Measurements from ENCODE around the gene RNF26. TPM values are rescaled to one million over a fixed set of nuclear protein-coding genes. Genes with fewer than 3 reads are reported as not detected.

Gene RNF26
- total RNA-seq, 1 experiment from 2014 or later = 6.1 TPM

GRCh38 chr11:119368121-119369034, 34.1 kb downstream of the RNF26 start:
- no peak for DNase-seq (ENCODE audit: extremely low read depth, low read depth)

- no peak for DNase-seq (ENCODE audit: extremely low read depth, low read depth)
These were observed 35.0 kb downstream of the RNF26 start for GRCh38 chr11:119369132-119369925.

DNA sequence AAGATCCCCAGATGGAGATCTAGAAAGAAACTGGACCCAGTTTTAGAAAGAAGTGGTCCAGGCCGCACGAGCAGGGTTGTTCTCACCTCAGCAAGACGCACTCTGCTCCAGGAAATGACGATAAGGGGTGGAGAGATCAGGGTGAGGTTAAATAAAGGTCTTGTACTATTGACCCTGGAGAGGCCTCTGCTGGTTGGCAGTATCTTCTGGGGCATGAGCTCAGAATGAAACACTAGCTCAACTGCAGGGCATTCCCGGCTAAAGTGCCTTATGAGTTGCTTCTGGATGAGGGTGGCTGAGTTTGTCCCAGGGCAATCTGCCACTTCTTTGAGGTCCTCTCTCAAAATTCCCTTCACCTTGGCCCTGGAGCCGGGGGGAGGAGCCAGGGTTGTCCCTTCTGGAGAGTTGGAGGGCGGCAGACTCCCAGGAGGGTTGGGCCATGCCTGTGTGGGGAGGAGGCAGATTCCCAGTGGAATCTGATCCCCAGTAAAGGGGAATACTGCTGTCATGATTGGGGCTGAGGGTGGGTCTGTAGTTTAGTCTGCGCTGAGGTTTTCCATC, 36.2 kb downstream of the RNF26 start:
- DNase-seq (ENCODE audit: extremely low read depth, low read depth) = no peak

DNA sequence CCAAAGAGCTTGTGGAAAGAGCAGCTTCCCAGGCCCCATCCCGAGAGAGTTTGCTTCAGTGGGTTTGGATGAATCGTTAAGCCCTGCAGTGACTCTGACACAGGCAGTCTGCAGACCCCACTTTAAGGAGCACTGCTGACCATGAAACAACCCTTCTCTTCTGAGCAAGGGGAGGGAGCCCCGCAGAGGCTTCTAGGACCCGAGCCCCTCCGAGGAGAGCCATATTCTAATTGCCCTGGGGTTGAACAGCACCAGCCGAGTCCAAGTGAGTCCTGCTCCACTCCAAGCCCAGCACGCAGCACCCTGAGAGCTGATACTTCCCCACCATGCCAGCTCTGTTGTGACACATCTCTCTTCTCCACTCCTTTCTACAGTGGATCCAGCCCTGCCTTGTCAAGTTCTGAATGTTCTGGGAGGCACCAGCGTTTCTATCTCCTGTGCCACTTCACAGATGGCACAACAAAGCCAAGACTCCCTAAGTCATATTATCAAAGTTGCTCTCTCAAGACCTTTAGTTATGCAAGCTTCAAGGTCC, 36.8 kb downstream of the RNF26 start:
- DNase-seq (ENCODE audit: extremely low read depth, low read depth) = no peak

DNA sequence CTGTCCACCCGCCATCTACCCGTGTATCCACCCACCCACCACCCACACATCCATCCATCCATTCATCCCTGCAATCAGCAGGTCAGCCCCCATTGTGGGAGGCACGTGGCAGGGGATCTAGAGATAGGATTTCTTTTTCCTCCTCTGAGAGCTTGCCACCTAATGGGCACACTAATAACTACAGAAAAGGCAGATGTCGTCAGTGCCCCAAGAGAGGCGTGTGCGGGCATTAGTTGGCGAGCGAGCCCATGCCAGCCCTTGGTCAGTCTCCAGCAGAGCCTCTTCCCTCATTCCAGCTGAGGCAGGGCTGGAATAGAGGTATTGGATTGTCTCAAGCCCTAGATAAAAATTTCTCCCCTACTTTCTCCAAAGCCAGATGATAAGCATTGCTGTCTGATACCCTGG, 37.5 kb downstream of the RNF26 start:
- peak; percentile 29 for DNase-seq (ENCODE audit: extremely low read depth, low read depth)

GRCh38 chr11:119372260-119373058, 38.1 kb downstream of the RNF26 start:
- no peak for DNase-seq (ENCODE audit: extremely low read depth, low read depth)

- DNase-seq (ENCODE audit: extremely low read depth, low read depth) = no peak
These were observed 39.0 kb downstream of the RNF26 start for GRCh38 chr11:119373059-119373920.

DNA sequence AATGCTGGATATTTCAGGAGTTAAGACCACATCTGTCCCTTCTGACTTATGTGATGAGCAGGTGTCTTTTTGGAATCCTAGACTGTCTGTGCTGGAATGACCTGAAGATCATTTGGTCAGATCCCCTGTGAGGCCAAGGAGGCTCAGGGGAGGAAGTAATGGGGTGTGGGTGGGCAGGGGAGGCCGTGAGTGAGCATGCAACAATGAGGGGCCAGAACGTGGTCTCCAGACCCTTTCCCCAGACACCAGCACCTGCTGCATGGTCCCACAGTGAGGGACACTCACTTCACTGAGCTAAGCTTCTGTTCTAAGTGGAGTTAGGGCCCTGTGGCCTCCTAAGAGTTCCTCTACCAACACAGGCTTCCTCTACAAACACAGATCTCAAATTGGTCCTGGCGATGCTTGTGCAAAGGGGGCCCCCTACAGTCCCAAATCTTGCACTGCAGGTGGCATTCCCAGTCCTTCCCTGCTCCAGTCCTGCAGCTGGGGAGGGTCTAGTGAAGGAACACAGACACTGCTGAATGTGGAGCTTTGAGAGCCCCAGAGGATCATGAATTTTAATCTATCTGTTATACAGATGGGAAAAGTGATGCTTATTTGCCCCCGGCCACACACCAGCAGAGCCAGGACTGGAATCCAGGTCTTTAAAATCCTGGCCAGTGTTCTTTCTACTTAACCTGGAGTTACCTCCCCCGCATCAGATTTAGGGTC, 39.7 kb downstream of the RNF26 start:
- peak; percentile 62 for DNase-seq (ENCODE audit: extremely low read depth, low read depth)

- DNase-seq (ENCODE audit: extremely low read depth, low read depth) = no peak
These were observed 40.5 kb downstream of the RNF26 start for GRCh38 chr11:119374632-119375336.

- DNase-seq (ENCODE audit: extremely low read depth, low read depth) = no peak
These were observed 41.2 kb downstream of the RNF26 start for GRCh38 chr11:119375337-119376196.

DNA sequence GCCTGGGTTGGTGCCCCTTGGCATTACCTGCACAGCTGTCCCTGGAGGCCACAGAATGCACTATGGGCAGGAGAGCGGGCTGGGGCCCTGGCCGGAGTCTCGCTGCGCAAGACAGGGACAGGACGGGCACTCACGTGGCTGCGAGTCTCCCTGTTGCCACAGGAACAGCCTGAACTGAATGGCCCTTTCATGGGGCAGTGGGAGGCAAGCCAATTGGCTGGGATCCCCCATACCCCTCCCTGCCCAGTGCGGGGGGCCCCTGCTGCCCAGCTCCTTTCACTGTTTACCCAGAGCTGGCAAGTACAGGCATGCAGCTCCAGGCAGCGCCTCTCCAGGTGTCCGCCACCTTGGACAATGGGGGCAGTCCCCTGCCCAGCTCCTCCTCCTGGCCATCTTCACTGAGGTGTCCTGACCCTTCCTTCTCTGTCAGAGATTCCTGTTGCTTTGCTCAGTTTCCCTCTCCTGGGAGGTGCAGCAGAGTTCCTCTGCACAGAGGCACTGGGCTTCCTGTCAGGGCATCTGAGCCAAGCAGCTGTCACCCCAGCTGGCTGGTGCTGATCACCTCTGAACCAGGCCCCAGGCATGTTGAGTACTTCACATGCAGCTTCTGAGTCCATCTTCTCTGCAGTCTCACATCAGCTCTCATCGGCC, 42.0 kb downstream of the RNF26 start:
- DNase-seq (ENCODE audit: extremely low read depth, low read depth) = no peak

DNA sequence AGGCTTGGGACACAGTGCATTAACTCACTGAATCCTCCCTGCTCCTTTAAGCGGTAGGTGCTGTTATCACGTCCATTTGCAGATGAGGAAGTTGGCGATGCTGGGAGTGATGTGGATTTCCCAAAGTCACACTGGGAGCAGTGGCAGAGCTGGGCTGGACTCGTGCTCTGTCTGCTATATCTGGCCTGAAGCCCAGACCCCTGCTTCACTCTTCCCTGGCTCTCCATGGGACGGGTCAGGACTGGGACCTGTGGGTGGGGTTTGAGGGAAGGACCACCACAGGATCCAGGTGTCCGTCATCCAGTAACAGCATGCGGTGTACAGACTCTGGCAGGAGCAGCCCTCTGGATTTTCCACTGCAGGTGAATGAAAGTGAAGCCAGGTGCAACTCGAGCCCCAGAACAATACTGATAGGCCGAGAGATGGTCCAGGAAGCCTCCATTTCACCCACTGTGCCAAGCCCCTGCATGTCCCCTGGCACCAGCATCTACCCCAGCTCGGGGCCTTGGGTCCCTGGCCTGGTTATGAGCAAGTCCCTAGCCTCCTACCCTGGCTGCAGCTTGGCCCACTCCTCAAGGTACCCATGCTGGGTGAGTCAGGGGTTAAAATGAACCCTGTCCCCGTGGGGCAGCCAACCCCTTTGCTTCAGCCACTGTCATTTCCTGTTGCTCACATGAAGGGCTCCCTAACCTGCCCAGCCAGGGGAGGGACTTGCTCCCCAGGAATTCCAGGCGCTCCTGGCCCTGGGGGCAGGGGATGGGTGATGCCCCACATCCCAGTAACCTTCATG, 43.0 kb downstream of the RNF26 start:
- DNase-seq (ENCODE audit: extremely low read depth, low read depth) = no peak

DNA sequence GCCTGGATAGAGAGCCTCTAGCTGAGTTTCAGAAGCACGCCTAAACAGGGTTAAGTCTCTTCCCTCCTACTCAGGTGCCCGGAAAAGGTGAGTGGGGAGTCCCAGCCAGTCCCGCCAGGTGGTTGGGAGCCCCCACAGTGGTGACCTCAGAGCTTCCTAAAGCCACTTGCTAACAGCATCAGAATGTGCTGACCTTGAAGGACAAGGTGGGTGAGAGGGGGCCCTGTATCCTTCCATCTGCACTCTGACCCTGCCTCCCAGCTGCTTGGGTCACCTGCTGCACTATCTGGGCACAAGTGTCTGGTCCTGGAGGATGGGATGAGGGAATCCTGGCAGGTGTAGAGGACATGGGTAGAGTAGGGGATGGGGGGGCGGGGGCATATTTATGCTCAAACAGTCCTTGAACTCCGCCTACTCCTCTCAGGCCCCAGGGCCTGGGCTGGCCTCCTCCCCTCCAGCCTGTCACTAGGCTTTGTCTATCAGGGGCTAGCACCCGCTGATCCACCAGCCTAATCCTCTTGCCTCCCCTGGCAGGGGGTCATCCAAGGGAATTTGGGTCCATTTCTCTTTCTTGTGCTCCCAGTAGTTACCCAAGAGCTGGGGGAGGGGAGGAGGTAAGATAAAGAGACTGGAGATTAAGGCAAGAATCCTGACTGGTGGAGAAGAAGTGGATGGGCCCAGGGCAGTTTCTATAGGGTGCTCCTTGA, 43.8 kb downstream of the RNF26 start:
- no peak for DNase-seq (ENCODE audit: extremely low read depth, low read depth)

- DNase-seq (ENCODE audit: extremely low read depth, low read depth) = no peak
These were observed 44.6 kb downstream of the RNF26 start for GRCh38 chr11:119378851-119379465.
